Nephron progenitor cell (in vitro differentiated cells): Measurements from ENCODE around the gene EPN1.

Source experiments
- DNase-seq: peaks from one replicate; pipeline ENCODE4 v3.0.0; 2021
- H3K27ac Mint-ChIP-seq: 2 replicates; pipeline ENCODE4 v1.8.0; 2021; ENCODE audit warnings: mild to moderate bottlenecking, moderate library complexity, mixed read lengths
- H3K27me3 Mint-ChIP-seq: 2 replicates; pipeline ENCODE4 v1.8.0; 2021; ENCODE audit warnings: mild to moderate bottlenecking, low read depth, mixed read lengths; ENCODE audit not compliant: poor library complexity
- H3K36me3 Mint-ChIP-seq: 2 replicates; pipeline ENCODE4 v1.8.0; 2021; ENCODE audit warnings: low read depth, mixed read lengths
- H3K4me1 Mint-ChIP-seq: 2 replicates; pipeline ENCODE4 v1.8.0; 2021; ENCODE audit warnings: mixed read lengths
- H3K4me3 Mint-ChIP-seq: 2 replicates; pipeline ENCODE4 v1.8.0; 2021; ENCODE audit warnings: mild to moderate bottlenecking, moderate library complexity, mixed read lengths
- H3K9me3 Mint-ChIP-seq: 2 replicates; pipeline ENCODE4 v1.8.0; 2021; ENCODE audit warnings: mild to moderate bottlenecking, moderate library complexity, mixed read lengths
- TF ChIP-seq, protein P1 (sequence below): fragments of 200-600 bp; sonication (generic); IDR thresholded peaks from 2 replicates; pipeline ENCODE4 v1.5.0; 2021; ENCODE audit warnings: antibody characterized with exemption

EPN1 gene

DNA sequence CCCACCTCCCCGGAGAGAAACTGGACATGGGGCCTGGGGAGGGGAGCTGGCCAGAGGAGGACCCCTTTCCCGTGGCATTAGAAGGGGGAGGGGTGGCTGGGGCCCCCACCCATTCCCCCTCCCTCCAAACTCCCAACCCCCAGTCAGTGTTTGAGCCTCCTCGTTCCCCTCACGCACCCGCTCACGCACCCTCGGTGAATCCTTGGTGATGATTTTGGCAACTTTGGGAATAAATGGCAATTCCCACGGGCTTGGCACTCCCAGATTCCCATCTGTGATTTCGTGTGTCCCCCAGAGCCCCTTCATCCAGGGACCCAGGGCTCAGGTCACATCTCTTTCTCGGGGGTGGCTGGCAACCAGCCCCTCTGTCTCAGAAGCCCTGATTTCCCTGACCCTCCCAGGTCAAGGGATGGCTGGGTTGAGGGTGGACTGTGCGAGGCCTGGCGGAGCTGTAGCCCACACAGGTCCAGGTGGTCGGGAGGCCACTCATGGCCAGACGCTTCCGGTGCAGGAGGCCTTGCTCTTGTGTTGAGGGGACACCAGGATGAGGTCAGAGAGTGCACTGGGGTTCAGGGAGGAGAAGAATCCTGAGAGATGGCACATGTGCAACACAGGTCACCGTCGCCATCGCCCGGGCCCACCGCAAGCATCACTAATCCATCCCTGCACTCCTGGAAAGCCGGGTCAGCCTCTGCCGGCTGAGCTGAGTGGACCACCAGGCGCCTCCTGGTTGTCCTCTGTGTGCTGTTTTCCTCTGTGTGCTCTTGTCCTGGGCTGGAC is 20.7 kb downstream of the EPN1 start:
- Mint-ChIP-seq H3K9me3 (peaks cover 3% of the 10 kb centered on the region), H3K27me3 (no peaks in the 10 kb centered on the region), H3K27ac (peak overlapping the region; percentile 85), H3K4me3 (no peak overlapping the region), H3K4me1 (no peaks in the 10 kb centered on the region), H3K36me3 (peaks cover 40% of the 10 kb centered on the region)
- TF ChIP-seq, protein P1, sequence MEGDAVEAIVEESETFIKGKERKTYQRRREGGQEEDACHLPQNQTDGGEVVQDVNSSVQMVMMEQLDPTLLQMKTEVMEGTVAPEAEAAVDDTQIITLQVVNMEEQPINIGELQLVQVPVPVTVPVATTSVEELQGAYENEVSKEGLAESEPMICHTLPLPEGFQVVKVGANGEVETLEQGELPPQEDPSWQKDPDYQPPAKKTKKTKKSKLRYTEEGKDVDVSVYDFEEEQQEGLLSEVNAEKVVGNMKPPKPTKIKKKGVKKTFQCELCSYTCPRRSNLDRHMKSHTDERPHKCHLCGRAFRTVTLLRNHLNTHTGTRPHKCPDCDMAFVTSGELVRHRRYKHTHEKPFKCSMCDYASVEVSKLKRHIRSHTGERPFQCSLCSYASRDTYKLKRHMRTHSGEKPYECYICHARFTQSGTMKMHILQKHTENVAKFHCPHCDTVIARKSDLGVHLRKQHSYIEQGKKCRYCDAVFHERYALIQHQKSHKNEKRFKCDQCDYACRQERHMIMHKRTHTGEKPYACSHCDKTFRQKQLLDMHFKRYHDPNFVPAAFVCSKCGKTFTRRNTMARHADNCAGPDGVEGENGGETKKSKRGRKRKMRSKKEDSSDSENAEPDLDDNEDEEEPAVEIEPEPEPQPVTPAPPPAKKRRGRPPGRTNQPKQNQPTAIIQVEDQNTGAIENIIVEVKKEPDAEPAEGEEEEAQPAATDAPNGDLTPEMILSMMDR = no peak
- DNase-seq = no peak

DNA sequence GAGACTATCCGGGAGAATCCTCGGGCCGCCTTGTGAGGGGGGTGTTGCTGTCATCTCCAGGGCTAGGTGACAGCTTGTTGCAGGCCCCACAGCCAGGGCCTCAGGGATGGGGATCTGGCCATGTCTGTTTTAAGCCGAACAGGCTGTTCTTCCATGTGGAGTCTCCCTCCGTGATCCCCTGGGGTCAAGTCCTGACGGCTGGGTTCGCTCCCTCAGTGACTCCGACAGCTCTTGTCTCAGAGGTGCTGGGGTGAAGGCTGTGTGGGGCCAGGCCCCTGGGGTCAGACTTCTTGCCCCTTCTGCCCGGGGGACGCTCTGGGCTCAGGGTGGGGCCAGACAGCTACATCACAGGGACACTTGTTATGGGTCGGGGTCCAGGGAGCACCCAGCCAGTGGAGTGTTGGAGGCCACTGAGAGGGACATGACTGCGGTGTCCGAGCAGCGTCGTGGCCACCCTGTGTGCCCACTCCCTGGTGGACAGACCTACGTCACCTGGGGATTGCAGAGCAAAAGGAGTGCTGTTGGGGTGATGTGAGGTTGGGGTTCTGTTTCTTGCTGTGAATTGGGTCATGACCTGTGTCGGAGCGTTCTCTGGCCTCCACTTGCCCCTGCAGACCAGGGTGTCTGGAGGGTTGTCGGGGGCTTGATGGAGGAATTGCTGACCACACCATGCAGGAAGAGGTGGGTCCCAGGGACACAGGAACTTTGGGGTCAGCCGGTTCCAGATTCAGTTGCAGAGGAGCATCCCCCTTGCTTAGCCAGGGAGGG is 21.5 kb downstream of the EPN1 start:
- DNase-seq = no peak
- Mint-ChIP-seq H3K4me3 (no peak overlapping the region), H3K9me3 (peaks cover 5% of the 10 kb centered on the region), H3K4me1 (peaks cover 1% of the 10 kb centered on the region), H3K36me3 (peaks cover 46% of the 10 kb centered on the region), H3K27ac (peak overlapping the region; percentile 59), H3K27me3 (no peaks in the 10 kb centered on the region)
- TF ChIP-seq, protein P1 = no peak

DNA sequence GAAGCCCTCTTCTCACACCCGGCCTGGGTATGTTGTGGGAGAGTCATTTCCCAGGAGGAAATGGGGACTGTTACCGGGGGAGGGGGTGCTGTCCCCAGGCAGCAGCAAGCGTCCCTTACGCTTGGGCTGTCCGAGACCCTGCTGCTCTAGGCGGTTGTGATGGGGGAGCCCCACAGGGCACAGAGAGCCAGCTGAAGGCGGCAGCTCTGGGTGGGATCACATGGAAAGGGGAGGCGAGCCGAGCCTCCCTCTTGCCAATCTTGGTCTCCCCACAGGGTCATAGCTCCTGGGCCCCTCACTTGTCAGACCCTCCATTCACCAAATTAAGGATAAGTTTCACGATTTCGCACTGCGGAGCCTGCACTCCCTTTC is 22.0 kb downstream of the EPN1 start:
- Mint-ChIP-seq H3K36me3 (peaks cover 50% of the 10 kb centered on the region), H3K27me3 (no peaks in the 10 kb centered on the region), H3K27ac (no peak overlapping the region), H3K4me1 (peaks cover 4% of the 10 kb centered on the region), H3K4me3 (no peak overlapping the region), H3K9me3 (peaks cover 7% of the 10 kb centered on the region)
- TF ChIP-seq, protein P1 = no peak
- DNase-seq = no peak

DNA sequence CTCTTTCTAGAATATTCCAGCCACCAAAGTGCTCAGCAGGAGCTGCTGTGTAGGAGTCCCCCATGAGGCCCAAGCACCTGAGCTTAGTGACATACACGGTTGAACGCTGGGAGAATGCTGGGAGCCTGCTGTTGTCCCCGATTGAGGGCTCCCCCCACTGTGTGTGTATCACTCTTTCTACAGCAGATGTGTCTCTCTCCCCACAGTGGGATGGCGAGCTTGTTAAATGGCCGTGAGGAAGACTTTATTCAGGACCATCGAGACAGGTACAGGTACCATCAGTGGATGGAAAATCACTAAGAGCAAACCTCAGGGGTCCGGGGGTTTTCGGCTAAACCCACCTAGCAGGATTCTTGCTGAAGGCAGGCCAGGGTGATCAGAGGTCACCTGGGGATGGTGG is 22.7 kb downstream of the EPN1 start:
- TF ChIP-seq, protein P1 = no peak
- Mint-ChIP-seq H3K4me3 (no peak overlapping the region), H3K36me3 (peaks cover 56% of the 10 kb centered on the region), H3K27ac (peak overlapping the region; percentile 92), H3K27me3 (no peaks in the 10 kb centered on the region), H3K4me1 (peaks cover 9% of the 10 kb centered on the region), H3K9me3 (peaks cover 12% of the 10 kb centered on the region)
- DNase-seq = no peak

DNA sequence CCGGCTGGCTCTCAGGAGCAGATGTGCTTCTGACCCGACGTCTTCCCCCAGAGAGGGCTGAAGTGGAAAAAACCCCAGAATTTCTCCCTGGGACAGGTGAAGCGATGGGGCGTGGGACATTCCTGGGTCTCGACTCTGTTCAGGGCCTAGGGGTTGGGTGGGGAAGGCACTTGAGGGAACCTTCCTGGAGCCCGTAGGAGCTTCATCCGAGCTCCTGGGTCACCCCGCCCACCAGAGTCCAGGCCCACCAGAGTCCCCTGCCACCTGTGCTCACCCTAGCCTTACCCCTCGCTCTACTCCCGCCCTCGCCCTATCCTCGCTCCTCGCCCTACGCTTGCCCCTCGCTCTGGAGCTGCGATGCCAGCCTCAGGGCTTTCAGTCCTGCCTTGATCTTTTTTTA is 23.2 kb downstream of the EPN1 start:
- Mint-ChIP-seq H3K9me3 (peaks cover 16% of the 10 kb centered on the region), H3K27ac (no peak overlapping the region), H3K4me3 (no peak overlapping the region), H3K4me1 (peaks cover 9% of the 10 kb centered on the region), H3K27me3 (no peaks in the 10 kb centered on the region), H3K36me3 (peaks cover 61% of the 10 kb centered on the region)
- TF ChIP-seq, protein P1 = no peak
- DNase-seq = no peak
